HK-2 (cell line): Measurements from ENCODE around the gene HMCN2.
A peak's percentile ranks its signal among the peaks of the same experiment; 100 is the strongest.

Experiments used
- DNase-seq: peaks from one replicate; pipeline ENCODE4 v3.0.0-alpha.2; 2018; ENCODE audit not compliant: unreplicated experiment

The HMCN2 gene

DNA sequence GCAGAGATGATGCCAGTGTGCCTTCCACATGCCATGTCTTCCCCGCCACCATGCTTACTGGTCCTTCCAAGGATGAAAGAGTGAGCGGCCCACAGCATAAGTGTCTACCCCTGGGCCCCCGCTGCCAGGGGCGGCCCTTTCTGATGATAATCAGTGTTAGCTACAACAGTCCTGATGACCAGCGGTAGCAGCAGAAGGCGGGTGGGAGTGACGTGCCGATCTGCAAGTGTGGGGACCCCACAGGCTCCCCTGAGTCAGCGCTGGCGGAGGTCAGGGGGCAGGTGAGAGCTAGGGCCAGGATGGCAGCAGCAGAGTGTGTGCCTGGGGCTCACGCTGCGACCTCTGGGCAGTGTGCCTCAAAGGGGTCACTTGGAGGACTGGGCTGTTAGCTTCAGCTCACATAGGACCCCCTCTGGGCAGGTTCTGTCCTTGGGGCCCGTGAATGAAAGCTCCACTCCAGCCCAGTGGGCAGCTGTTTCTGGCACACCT, 80.4 kb downstream of the HMCN2 start:
- DNase-seq, result no peak

DNA sequence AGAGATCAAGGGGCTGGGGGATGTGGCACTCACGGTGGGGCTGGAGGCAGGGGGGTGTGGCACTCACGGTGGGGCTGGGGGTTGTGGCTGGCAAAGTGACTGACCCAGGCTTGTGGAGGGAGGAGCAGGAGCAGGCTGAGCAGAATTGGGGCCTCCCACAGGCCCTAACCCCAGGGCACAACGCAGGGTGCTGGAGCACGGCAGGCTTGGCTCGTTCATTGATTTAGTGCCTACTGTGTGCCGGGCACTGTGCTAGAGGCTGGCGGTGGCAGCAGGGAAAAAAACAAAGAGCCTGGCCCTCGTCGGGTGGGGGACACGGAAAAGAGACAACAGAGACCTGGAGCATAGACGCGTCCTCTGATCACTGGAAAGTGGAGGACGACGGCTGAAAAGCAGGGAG, 80.9 kb downstream of the HMCN2 start:
- DNase-seq, result no peak

DNA sequence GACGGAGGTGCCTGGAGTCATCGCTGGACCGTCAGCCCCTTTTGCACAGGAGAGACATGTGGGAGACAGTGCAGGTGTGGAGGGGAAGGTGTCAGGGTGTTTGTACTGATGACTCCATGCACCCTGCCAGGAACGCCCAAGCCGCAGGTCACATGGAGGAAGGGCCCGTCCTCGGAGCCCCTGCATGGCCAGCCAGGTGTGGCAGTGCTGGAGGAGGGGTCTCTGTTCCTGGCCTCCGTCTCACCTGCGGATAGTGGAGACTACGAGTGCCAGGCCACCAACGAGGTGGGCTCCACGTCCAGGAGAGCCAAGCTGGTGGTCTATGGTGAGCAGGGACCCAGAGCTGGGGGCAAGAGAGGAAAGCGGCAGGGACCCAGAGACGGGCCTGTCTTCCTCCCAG, 81.5 kb downstream of the HMCN2 start:
- no peak for DNase-seq

DNA sequence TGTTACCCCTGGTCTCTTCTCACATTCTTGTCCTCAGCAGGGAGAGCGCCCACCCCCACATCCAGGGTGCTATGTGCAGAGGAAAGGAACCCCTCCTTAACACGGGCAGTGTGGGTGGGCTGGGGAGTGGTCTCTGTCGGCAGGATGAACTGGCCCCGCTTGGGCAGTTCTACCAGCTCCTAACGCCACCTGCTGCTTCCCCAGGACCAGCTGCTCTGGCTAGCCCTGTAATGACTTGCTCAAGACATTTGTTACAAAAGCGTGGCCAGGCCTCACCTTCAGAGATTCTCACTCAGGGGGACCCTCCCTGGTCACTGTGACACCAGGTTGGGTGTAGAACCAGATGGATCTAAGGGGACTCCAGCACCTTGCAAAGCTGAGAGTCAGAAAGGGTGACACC, 82.4 kb downstream of the HMCN2 start:
- DNase-seq, result no peak

DNA sequence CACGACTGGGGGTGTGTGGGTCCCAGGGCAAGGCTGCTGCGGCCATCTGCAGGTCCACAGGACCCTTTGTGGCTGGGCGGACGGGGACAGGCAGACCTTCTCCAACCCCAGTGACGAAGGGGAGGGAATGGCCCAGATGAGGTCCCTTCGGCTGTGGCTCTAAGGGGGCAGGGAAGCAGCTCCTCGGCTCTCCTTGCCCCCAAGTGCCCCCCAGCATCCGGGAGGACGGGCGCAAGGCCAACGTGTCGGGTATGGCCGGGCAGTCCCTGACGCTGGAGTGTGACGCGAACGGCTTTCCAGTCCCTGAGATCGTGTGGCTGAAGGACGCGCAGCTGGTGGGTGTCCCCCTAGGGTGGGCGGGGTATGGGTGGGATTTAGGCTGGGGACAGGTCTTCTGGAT, 82.8 kb downstream of the HMCN2 start:
- no peak for DNase-seq

DNA sequence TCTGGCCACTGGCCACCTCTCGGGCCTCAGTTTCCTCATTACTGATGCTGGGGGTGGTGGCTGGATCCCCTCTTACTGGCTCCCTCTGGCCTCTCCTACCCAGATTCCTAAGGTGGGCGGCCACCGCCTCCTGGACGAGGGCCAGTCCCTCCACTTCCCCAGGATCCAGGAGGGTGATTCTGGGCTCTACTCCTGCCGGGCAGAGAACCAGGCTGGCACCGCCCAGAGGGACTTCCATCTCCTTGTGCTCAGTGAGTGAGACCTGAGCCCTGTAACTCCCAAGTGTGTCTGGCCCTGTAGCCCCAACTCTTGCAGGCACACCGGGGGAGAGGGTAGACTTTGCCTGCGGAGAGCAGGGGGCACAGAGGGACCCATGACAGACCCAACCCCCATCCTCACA, 83.3 kb downstream of the HMCN2 start:
- no peak for DNase-seq

DNA sequence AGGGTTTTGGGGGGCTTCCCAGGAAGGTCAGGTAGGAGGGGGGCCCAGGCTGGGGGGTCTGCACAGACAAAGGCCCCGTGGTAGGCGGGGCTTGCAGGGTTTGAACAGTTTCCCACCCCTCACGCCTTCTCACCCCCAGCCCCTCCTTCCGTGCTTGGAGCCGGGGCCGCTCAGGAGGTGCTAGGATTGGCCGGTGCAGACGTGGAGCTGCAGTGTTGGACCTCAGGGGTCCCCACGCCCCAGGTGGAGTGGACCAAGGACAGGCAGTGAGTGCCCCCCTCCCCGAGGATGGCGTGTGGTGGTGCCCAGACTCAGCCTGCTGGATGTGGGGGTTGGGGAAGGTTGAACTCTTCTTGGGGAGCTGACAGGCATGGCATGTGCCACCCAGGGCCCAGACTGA, 83.8 kb downstream of the HMCN2 start:
- DNase-seq, result no peak

DNA sequence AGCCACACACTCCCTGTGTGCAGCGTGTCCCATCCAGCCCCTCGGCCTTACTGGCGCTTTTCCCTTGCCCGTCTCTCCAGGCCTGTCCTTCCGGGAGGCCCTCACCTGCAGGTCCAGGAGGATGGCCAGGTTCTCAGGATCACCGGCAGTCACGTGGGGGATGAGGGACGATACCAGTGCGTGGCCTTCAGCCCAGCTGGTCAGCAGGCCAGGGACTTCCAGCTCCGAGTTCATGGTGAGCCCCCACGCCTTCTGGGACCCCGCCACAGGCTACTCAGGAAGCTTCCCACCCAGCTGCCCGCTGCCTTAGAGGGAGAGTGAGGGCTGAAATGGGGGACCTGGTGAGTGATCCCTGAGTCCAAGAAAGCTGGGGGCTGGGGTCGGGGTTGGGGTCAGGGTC, 85.8 kb downstream of the HMCN2 start:
- DNase-seq, result no peak

DNA sequence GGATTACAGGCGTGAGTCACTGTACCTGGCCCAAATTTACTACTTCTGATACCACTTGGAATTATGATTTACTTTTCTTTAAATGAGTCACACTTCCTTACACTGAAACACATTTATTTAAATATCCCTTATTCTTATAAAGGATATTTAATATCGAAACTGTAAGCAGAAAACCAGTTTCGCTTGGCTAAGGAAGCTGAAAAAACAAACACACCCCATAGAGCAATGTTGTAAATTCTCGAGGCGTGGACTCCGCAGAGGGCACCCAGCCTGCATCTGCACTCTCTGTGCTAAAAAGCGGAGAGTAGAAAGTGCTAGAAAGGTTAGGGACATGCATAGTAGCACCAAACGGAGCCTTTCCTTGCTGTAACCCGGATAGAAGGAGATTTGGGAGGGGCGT, 86.5 kb downstream of the HMCN2 start:
- no peak for DNase-seq

DNA sequence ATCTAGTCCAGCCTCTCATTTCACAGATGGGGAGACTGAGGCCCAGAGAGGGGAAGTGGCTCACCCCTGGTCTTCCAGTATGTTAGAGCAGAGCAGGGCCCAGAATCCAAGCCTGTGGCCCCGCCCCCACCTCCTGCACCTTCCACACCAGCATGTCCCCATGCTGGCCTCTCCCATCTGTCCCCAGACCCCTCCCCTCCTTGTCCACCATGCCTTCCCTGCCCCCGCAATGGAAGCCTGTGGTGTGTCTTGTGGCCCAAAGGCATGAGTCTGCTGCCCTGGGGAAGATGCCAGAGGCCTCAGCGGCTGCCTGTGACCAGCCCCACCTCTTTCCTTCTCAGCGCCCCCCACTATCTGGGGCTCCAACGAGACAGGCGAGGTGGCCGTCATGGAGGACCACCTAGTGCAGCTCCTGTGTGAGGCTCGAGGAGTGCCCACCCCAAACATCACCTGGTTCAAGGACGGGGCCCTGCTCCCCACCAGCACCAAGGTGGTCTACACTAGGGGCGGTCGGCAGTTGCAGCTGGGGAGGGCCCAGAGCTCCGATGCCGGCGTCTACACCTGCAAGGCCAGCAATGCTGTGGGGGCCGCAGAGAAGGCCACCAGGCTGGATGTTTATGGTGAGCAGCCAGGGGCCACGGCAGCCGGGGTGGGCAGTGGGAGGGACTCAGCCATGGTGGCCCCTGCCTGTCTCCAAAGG, 87.2 kb downstream of the HMCN2 start:
- no peak for DNase-seq

DNA sequence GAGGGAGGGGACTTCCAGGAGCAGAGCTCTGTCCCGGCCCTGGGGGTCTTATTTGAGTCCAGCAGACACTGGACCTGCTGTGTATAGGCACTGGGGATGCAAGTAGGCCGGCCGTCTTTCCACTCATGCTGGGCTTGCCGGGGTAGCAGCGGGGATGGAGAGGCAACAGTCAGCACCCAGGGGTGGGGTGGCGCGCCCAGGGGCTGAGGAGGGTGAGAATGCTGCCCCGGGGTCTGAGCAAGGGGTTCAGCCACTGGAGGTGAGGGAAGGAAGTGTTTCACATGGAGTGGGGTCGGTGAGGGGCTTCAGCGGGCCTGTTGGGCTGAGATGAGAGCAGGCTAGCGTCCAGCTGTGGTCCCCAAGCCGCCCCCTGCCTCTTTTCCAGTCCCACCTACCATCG, 88.8 kb downstream of the HMCN2 start:
- no peak for DNase-seq

DNA sequence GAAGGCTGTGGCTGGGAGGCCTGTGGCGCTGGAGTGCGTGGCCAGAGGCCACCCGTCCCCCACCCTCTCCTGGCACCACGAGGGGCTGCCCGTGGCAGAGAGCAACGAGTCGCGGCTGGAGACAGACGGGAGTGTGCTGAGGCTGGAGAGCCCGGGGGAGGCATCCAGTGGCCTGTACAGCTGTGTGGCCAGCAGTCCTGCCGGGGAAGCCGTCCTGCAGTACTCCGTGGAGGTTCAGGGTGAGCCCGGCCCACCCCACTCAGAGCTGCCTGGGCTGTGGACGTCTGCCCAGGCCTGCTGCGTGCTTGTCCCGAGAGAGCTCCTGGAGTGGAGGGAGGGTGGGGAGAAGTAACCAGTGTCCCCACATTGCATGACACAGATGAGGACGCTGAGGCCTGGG, 89.2 kb downstream of the HMCN2 start:
- DNase-seq, result no peak

DNA sequence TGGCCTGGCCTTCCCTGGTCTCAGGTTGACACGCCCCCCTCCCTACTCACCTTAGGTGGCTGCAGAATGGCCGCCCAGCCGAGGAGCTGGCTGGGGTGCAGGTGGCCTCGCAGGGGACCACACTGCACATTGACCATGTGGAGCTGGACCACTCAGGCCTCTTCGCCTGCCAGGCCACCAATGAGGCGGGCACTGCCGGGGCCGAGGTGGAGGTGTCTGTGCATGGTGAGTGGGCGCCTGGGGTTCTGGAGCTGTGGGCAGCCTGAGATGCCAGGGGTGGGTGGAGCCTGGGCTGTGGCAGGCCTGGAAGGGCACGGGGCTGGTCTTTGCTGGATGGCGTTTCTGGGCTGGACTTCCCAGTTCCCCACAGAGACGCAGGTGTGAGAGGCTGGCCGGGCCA, 90.5 kb downstream of the HMCN2 start:
- DNase-seq, result no peak

DNA sequence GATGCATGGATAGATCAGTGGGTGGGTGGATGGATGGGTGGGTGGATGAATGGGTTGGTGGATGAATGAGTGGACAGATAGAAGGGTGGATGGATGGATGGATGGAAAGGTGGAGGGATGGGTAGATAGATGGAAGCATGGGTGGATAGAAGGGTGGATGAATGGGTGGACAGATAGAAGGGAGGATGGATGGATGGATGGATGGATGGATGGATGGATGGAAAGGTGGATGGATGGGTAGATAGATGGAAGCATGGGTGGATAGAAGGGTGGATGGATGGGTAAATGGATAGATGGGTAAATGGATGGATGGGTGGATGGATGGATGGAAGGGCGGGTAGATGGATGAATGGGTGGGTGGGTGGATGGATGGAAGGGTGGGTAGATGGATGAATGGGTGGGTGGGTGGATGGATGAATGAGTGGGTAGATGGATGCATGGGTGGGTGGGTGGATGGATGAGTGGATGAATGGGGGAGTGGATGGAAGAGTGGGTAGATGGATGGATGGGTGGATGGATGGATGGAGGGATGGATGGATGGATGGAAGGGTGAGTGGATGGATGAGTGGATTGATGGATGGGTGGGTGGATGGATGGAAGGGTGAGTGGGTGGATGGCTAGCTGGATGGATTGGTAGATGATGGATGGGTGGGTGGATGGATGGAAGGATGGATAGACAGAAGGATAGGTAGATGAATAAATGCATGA, 91.5 kb downstream of the HMCN2 start:
- DNase-seq, result no peak

DNA sequence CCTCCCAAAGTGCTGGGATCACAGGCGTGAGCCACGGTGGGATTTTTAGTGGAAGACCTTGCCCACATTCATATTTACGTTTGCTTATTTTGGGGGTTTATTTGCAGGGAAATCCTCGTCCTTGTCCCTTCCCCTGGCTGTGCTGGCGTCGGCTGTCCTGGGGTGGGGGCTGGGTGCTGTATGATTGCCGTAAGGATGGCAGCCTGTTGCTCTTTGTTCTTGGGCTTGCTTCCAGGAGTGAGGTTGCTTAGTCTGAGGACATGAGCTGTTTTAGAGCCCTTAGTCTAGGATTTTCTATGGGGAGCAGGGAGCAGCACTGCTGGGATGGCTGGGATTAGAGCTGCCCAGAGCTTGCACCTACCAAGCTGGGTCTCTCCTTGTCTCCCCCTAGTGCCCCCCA, 93.4 kb downstream of the HMCN2 start:
- no peak for DNase-seq

DNA sequence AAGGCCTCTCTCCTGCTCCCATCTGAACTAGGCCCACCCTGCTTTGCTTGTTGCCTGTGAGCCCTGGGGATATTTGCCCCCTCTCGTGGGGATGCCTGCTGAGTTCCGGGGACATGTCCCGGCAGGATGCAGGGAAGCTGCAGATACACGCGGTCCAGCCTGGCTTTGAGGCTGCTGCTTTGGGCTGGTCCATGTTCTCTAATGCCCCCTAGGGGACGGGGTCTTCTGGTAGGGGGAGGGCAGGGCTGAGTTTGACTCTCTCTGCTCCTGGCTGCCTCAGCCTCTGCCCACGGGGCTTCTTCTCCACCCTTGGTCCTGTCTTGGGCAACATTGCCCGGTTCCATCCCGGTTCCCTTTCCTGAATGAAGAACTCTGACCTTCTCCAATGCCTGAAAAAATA, 94.3 kb downstream of the HMCN2 start:
- no peak for DNase-seq

DNA sequence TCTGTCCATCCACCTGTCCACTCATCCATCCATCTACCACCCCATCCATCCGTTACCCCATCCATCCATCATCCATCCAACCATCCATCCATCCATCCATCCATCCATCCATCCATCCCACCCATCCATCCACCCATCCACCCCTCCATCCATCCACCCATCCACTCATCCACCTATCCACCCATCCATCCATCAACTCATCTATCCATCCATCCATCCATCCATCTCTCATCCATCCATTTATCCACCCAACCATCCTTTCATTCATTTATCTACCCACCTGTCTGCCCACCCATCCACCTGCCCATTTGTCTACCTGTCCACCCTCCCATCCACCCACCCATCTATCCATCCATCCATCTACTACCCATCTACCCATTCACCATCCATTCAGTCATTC, 95.1 kb downstream of the HMCN2 start:
- DNase-seq, result no peak

DNA sequence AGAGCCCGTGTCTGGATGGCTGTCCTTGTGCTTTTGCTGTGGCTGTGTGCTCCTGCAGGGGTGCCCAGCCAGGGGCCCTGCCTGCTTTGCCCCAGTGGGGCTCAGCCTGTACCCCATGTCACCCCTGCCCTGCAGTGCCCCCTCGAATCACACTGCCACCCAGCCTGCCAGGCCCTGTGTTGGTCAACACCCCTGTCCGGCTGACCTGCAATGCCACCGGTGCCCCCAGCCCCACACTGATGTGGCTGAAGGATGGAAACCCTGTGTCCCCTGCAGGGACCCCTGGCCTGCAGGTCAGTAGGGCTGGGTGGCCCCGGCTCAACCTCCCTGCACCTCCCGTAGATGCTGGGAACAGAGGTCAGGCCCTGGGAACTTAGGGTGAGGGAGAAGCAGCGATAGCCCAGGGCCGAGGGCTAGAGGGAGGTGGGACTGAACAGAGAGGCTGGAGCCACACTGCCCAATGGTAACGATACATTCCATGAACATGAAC, 96.4 kb downstream of the HMCN2 start:
- DNase-seq, result no peak

DNA sequence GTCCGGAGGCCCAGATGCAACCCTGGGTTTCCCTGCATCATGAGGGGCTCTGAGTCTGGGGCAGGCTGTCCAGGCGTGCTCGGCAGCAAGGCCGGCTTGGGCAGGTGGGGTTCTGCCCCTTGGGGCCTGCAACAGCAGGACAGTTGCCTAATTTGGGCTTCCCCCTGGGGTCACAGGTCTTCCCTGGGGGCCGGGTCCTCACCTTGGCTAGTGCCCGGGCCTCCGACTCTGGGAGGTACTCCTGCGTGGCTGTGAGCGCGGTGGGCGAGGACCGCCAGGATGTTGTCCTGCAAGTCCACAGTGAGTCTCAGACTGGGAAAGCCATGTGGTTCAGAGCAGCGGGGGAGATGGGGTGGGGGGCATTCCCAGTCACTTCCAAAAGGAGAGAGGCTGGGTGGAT, 97.1 kb downstream of the HMCN2 start:
- no peak for DNase-seq

DNA sequence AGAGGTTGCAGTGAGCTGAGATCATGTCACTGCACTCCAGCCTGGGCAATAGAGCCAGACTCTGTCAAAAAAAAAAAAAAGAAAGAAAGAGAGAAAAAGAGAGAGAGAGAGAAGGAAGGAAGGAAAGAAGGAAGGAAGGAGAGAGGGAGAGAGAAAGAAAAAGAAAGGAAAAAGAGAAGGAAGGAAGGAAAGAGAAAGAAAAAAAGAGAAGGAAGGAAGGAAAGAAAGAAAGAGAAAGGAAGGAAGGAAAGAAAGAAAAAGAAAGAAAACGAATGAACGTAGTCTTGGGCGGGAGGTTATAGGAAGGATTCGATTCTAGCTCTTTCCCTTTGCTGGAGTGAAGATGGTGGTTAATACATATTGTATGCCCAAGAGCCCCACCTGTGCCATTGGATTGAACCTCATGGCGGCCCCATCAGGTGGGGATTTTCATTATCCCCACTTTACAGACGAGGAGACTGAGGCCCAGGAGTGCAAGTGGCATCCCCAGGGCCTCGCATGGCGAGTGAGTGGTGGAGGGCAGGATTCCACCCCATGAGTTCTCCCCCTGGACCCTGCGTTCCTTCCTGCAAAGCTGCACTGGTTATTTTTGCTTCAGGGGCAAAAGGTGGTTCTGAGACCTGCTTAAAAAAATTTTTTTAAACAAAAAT, 98.3 kb downstream of the HMCN2 start:
- DNase-seq, result no peak

DNA sequence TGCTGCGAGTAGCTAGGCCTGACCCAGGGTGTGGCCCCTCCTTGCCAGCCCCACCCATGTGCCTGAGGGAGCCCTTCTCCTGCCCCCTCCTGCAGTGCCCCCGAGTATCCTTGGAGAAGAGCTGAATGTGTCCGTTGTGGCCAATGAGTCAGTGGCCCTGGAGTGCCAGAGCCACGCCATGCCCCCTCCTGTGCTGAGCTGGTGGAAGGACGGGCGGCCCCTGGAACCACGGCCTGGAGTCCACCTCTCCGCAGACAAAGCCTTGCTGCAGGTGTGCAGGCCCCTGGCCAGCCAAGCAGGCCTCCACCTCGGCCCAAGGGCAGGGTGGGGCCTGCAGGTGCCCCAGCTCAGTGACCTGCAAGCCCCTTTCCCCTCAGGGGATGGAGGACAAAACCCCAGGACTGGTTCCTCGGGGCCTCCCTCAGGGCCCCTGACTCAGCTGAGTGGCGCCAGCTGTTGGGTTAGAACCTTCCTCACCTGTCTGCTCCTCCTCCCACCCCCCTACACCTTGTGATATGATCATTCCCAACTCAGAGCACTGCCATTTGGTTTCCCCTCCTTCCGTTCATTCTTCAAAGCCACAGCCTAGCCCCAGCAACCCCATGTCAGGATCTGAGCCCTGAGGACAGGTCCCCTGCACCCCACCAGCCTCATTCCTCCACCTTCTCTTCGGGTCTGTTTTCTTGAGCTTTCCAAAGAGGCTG, 99.2 kb downstream of the HMCN2 start:
- peak; percentile 35 for DNase-seq

DNA sequence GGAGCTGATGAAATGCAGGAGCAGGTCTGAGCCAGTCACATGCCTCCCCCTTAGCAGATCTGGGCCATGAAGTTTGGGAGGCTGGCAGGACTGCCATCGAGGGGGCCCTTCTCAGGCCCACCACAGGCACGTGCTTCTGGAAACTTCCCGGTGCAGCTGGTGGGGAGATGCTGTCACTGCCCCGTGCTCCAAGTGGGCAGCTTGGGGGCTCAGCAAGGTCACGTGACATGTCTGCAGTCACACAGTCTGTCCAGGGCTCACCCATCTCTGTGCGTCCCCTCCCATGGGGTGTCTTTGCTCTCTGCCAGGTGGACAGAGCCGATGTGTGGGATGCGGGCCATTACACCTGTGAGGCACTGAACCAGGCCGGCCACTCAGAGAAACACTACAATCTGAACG, 99.8 kb downstream of the HMCN2 start:
- DNase-seq, result no peak
